Activated CD4-positive, CD25-positive, alpha-beta regulatory T cell (primary cell): ENCODE results near the gene ZRANB2.

ENCODE experiments used
- DNase-seq, 4 experiments: peaks; one replicate each; lab custom pipeline; 2025; lab: John Stamatoyannopoulos, UW

ZRANB2 gene

GRCh38 chr1:71027991-71028390 lies 52.8 kb downstream of the ZRANB2 start:
- no peak for DNase-seq

GRCh38 chr1:71026093-71026492 lies 54.7 kb downstream of the ZRANB2 start:
- no peak for DNase-seq

GRCh38 chr1:71023515-71023914 lies 57.3 kb downstream of the ZRANB2 start:
- DNase-seq, result no peak

GRCh38 chr1:71019233-71019969 lies 61.4 kb downstream of the ZRANB2 start:
- DNase-seq, result no peak

GRCh38 chr1:71018791-71019190 lies 62.0 kb downstream of the ZRANB2 start:
- DNase-seq, result no peak

GRCh38 chr1:71015745-71016144 lies 65.1 kb downstream of the ZRANB2 start:
- DNase-seq, result no peak

GRCh38 chr1:71014178-71014579 lies 66.7 kb downstream of the ZRANB2 start:
- DNase-seq, result no peak
